Placental epithelial cell (primary cell): ENCODE results near the gene APOH. TPM values are rescaled to one million over a fixed set of nuclear protein-coding genes. Genes with fewer than 3 reads are reported as not detected.

Source experiments
- small RNA-seq: library from RNA; depleted of rRNA; stranded (forward); fragments of <200 nt; gene quantifications from one replicate; pipeline ENCODE3, GENCODE V24; 2012
- total RNA-seq: library from RNA; depleted of rRNA; stranded (reverse); fragments of >200 nt; gene quantifications from 2 replicates; pipeline ENCODE4 v1.2.3, GENCODE V29; 2012

Gene APOH, protein sequence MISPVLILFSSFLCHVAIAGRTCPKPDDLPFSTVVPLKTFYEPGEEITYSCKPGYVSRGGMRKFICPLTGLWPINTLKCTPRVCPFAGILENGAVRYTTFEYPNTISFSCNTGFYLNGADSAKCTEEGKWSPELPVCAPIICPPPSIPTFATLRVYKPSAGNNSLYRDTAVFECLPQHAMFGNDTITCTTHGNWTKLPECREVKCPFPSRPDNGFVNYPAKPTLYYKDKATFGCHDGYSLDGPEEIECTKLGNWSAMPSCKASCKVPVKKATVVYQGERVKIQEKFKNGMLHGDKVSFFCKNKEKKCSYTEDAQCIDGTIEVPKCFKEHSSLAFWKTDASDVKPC
- total RNA-seq: not detected in 2 replicates

DNA sequence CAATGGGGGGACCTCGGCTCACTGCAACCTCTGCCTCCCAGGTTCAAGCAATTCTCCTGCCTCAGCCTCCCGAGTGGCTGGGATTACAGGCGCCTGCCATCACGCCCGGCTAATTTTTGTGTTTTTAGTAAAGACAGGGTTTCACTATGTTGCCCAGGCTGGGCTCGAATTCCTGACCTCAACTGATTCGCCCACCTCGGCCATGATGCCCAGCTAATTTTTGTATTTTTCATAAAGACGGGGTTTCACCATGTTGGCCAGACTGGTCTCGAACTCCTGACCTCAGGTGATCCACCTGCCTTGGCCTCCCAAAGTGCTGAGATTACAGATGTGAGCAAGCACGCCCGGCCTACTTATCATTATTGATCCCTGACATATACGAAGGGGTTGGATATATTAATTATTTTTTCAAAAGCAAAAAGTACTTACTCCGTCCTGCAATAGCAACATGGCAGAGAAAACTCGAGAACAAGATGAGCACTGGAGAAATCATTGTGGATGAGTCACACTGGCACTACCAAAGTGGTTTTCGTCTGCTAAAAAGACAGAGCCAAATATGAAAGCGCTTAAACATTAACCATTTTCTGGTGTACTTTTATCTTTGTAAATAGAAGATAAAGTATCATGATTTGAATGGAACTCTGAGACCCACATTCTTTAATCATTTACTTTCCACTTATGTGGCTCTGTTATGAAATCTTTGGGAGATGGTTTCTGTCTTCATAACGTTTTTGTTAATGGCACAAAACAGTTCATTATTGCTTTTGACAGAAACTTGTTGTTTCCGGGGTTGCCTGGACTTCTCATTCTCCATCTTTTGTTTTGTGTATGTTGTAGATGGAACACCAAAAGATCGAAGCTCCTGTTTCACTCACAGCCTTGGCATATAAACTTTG, at the start of gene APOH:
Gene APOH, minus strand, starts transcription at position 529 of the 896 bp plus-strand sequence. Its CDS starts 36 bp downstream, at position 493.

DNA sequence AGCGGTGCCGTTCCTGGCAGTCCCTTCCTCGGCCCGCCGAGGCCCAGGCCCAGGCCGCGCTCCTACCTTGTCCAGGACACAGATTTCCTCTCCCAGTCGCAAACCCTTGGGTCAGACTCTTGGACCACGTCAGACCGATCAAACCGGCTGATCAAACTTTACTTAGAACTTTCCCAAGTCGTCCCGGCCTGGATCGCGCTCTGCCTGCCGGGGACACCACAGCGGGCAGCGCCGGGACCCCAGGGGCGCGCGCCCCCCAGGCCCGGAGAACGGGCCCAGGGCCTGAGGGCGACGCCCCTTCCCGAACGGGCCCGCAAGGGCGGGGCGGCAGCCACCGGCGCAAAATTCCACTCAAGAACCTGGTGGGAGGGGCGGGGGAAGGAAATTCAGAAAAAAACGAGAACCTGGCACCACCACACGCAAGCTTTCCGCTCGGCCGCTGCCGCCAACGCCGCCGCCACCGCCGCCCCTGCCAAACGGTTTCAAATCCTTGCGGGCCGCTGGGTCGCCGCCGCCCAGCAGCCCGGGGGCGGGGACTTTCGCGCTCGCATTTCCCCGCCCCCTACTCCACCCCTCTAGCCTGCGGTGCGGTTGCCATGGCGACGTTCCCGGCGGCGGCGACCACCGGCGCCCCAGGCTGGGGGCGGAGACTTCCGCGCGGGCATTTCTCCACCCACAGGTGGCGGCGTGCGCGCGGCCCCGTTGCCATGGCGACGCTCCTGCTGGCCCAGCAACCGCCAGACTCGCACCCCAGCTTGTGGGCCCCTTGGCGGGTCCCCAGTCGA, 37.4 kb downstream of the APOH start, which contains the start of gene CEP112:
Gene CEP112, minus strand, starts transcription at position 541 of the 785 bp plus-strand sequence.

Small RNAs within 50 kb of the gene (small RNA-seq; reads per million reads assigned to genes)
- 0.23 reads per million for gene RNA5SP444

Other genes with a start within 250 kb of the APOH start
- 3.1 and 11.0 TPM in 2 replicates for gene CEP112, start 37.3 kb downstream of the APOH start, total RNA-seq
- gene PRKCA, start 73.2 kb upstream of the APOH start, total RNA-seq: 10.4 and 10.6 TPM in 2 replicates